Ovary (tissue), 3 donors: ENCODE data around the gene KBTBD6.

Experiments
- CTCF ChIP-seq, 3 donors: fragments of 450-650 bp in 2 of 3; fragments of 200-600 bp in 1 of 3; IDR thresholded peaks; one replicate each; pipeline versions ENCODE4 v1.5.1 to v1.8.0; 2016 to 2022; ENCODE audit warnings: antibody characterized with exemption in 3 of 3, mild to moderate bottlenecking in 1 of 3
- POLR2A ChIP-seq: fragments of 450-650 bp; IDR thresholded peaks from one replicate; pipeline ENCODE4 v1.6.1; 2017; ENCODE audit warnings: antibody characterized with exemption, mild to moderate bottlenecking, moderate library complexity
- donor health status: DM: no; HTN: no; CAD: no.

GRCh38 chr13:41145136-41145908 lies 12.7 kb upstream of the KBTBD6 start:
- TF ChIP-seq CTCF (IDR thresholded peaks at IDR 0.05), result no peak
- no peak for TF ChIP-seq POLR2A
